ENCODE measurements around the gene PPAT.

The PPAT gene

GRCh38 chr4:56434599-56435139, 746 bp downstream of the PPAT start:
- in situ Hi-C loops (cut with MboI; ENCODE audit: low sequenced_read_pairs), result no loop called here

- in situ Hi-C loops (cut with MboI; ENCODE audit: low sequenced_read_pairs), result no loop called here
Observed at GRCh38 chr4:56433280-56433679, 2.1 kb downstream of the PPAT start.

GRCh38 chr4:56430203-56430602, 5.2 kb downstream of the PPAT start:
- in situ Hi-C loops (cut with MboI; ENCODE audit: low sequenced_read_pairs), result no loop called here

- in situ Hi-C loops (cut with MboI; ENCODE audit: low sequenced_read_pairs), result no loop called here
Observed at GRCh38 chr4:56427179-56427578, 8.2 kb downstream of the PPAT start.

GRCh38 chr4:56426273-56426672, 9.1 kb downstream of the PPAT start:
- in situ Hi-C loops (cut with MboI; ENCODE audit: low sequenced_read_pairs), result no loop called here

- in situ Hi-C loops (cut with MboI; ENCODE audit: low sequenced_read_pairs), result no loop called here
Observed at GRCh38 chr4:56425518-56425917, 9.9 kb downstream of the PPAT start.

GRCh38 chr4:56424697-56425514, 10.5 kb downstream of the PPAT start:
- in situ Hi-C loops (cut with MboI; ENCODE audit: low sequenced_read_pairs), result no loop called here

- in situ Hi-C loops (cut with MboI; ENCODE audit: low sequenced_read_pairs), result no loop called here
Observed at GRCh38 chr4:56424176-56424575, 11.2 kb downstream of the PPAT start.

- in situ Hi-C loops (cut with MboI; ENCODE audit: low sequenced_read_pairs), result no loop called here
Observed at GRCh38 chr4:56417396-56417795, 18.0 kb downstream of the PPAT start.

GRCh38 chr4:56416349-56416748, 19.1 kb downstream of the PPAT start:
- in situ Hi-C loops (cut with MboI; ENCODE audit: low sequenced_read_pairs), result no loop called here

- in situ Hi-C loops (cut with MboI; ENCODE audit: low sequenced_read_pairs), result no loop called here
Observed at GRCh38 chr4:56414135-56414670, 21.2 kb downstream of the PPAT start.

- in situ Hi-C loops (cut with MboI; ENCODE audit: low sequenced_read_pairs), result no loop called here
Observed at GRCh38 chr4:56410247-56411062, 25.0 kb downstream of the PPAT start.

GRCh38 chr4:56409511-56410090, 25.8 kb downstream of the PPAT start:
- in situ Hi-C loops (cut with MboI; ENCODE audit: low sequenced_read_pairs), result no loop called here

- in situ Hi-C loops (cut with MboI; ENCODE audit: low sequenced_read_pairs), result no loop called here
Observed at GRCh38 chr4:56408978-56409377, 26.4 kb downstream of the PPAT start.

- in situ Hi-C loops (cut with MboI; ENCODE audit: low sequenced_read_pairs), result no loop called here
Observed at GRCh38 chr4:56406151-56406550, 29.3 kb downstream of the PPAT start.

- in situ Hi-C loops (cut with MboI; ENCODE audit: low sequenced_read_pairs), result no loop called here
Observed at GRCh38 chr4:56405016-56405415, 30.4 kb downstream of the PPAT start.

GRCh38 chr4:56400560-56400959, 34.9 kb downstream of the PPAT start:
- in situ Hi-C loops (cut with MboI; ENCODE audit: low sequenced_read_pairs), result no loop called here

GRCh38 chr4:56391270-56391669, 44.1 kb downstream of the PPAT start:
- in situ Hi-C loops (cut with MboI; ENCODE audit: low sequenced_read_pairs), result no loop called here

- in situ Hi-C loops (cut with MboI; ENCODE audit: low sequenced_read_pairs), result no loop called here
Observed at GRCh38 chr4:56389558-56389957, 45.9 kb downstream of the PPAT start.

- in situ Hi-C loops (cut with MboI; ENCODE audit: low sequenced_read_pairs), result no loop called here
Observed at GRCh38 chr4:56388306-56388705, 47.1 kb downstream of the PPAT start.

Measured in HL-60/S4 treated with retinoic acid at 250 ng/mL for 4 days and 3 days (cell line).